HepG2 (cell line): ENCODE measurements around the gene RBL1. TPM values are rescaled to one million over a fixed set of nuclear protein-coding genes. Genes with fewer than 3 reads are reported as not detected.

Source experiments
- ATAC-seq: fragments of 200-7000 bp; cut with Tn5 transposase; 3 replicates; pipeline ENCODE4 v1.9.1; 2020; ENCODE audit warnings: mild to moderate bottlenecking, moderate library complexity
- BruUV-seq: library from RNA; stranded (reverse); fragments of 400-500 nt; replicated peaks from 2 replicates; lab custom pipeline; 2021; lab: Mats Ljungman, UMichigan
- CTCF ChIA-PET: fragments of 300-600 bp; formaldehyde crosslinking; extraction: SDS; loops from one replicate; lab custom pipeline; 2021; ENCODE audit warnings: low total read pairs, inconsistent platforms, low intra/inter-chr PET ratio; lab: Yijun Ruan, JAX
- POLR2A ChIA-PET: fragments of 350-600 bp; sonication (Branson Sonifier 250); formaldehyde crosslinking; loops from one replicate; lab custom pipeline; 2020; ENCODE audit warnings: antibody characterized with exemption, inconsistent platforms; lab: Yijun Ruan, JAX
- DNase-seq: peaks from one replicate; pipeline ENCODE4 v3.0.0-alpha.2; 2015; ENCODE audit warnings: low spot score
- FAIRE-seq: peaks from 3 replicates; lab custom pipeline; 2011; peaks lifted over from hg19 to GRCh38; lab: Jason Lieb, UNC
- H2AFZ ChIP-seq: one replicate; pipeline ENCODE4 v1.6.1; 2011; ENCODE audit warnings: low read length, inconsistent platforms
- H3K27ac ChIP-seq: fragments of 300-600 bp; 3 replicates; pipeline ENCODE4 v1.8.0; 2011; ENCODE audit warnings: mixed run types, mild to moderate bottlenecking, mixed read lengths, low read length, inconsistent platforms; ENCODE audit not compliant: insufficient read depth; ENCODE audit errors: extremely low read length
- H3K27me3 ChIP-seq, 2 experiments: fragments of 200-600 bp in 1 of 2; 2 replicates in 1 of 2; 3 replicates in 1 of 2; pipeline versions ENCODE4 v1.6.0 to v1.8.0; 2011; ENCODE audit warnings: low read length in 2 of 2, mild to moderate bottlenecking in 2 of 2, moderate library complexity in 2 of 2, inconsistent platforms in 1 of 2; ENCODE audit not compliant: insufficient read depth in 2 of 2, control insufficient read depth in 1 of 2
- H3K36me3 ChIP-seq, 2 experiments: fragments of 200-600 bp in 1 of 2; replicated peaks in 1 of 2; 2 replicates in 1 of 2; 3 replicates in 1 of 2; pipeline versions ENCODE4 v1.5.1 to v1.8.0; 2011; ENCODE audit warnings: low read length in 2 of 2, inconsistent platforms in 1 of 2; ENCODE audit not compliant: insufficient read depth in 2 of 2, control insufficient read depth in 1 of 2
- H3K4me1 ChIP-seq: 2 replicates; pipeline ENCODE4 v1.5.1; 2012; ENCODE audit warnings: low read length, inconsistent platforms; ENCODE audit not compliant: insufficient read depth
- H3K4me2 ChIP-seq: 2 replicates; pipeline ENCODE4 v1.6.0; 2011; ENCODE audit warnings: low read depth, low read length, inconsistent platforms
- H3K4me3 ChIP-seq, 3 experiments: fragments of 200-600 bp in 1 of 3; sonication (generic), shearing (Covaris generic) in 1 of 3; replicated peaks in 1 of 3; 2 replicates each; pipeline ENCODE4 v1.5.1; 2011 to 2016; ENCODE audit warnings: low read length in 3 of 3, inconsistent platforms in 2 of 3, low read depth in 2 of 3, mild to moderate bottlenecking in 2 of 3, control low read depth in 1 of 3, mixed read lengths in 1 of 3; ENCODE audit not compliant: insufficient read depth in 1 of 3
- H3K79me2 ChIP-seq: one replicate; pipeline ENCODE4 v1.6.1; 2011; ENCODE audit warnings: low read length, inconsistent platforms; ENCODE audit not compliant: insufficient read depth
- H3K9ac ChIP-seq: 2 replicates; pipeline ENCODE4 v1.6.0; 2011; ENCODE audit warnings: mild to moderate bottlenecking, low read depth, low read length, inconsistent platforms; ENCODE audit not compliant: insufficient read depth
- H3K9me3 ChIP-seq: 2 replicates; pipeline ENCODE4 v1.5.1; 2012; ENCODE audit warnings: mild to moderate bottlenecking, low read length
- H4K20me1 ChIP-seq: 2 replicates; pipeline ENCODE4 v1.6.0; 2011; ENCODE audit warnings: inconsistent platforms, mild to moderate bottlenecking, low read length, moderate library complexity; ENCODE audit not compliant: insufficient read depth
- ARNT ChIP-seq: fragments of 450-650 bp; IDR thresholded peaks from 2 replicates; pipeline ENCODE4 v1.6.1; 2017
- CENPT ChIP-seq: sonication (generic); formaldehyde crosslinking; IDR thresholded peaks from 2 replicates; pipeline ENCODE4 v1.8.0; 2022; ENCODE audit warnings: low read depth, mild to moderate bottlenecking, moderate library complexity, missing genetic modification reagents
- JUN ChIP-seq: sonication (generic); formaldehyde crosslinking; IDR thresholded peaks from 2 replicates; pipeline ENCODE4 v1.4.0; 2020; ENCODE audit warnings: mild to moderate bottlenecking, missing genetic modification reagents
- NCOA1 ChIP-seq: sonication (generic); formaldehyde crosslinking; IDR thresholded peaks from 2 replicates; pipeline ENCODE4 v1.9.0; 2021; ENCODE audit warnings: missing genetic modification reagents
- NFATC3 ChIP-seq: sonication (generic); formaldehyde crosslinking; IDR thresholded peaks from 2 replicates; pipeline ENCODE4 v1.5.1; 2020; ENCODE audit warnings: mild to moderate bottlenecking, missing genetic modification reagents
- PLRG1 ChIP-seq: fragments of 450-650 bp; conservative IDR thresholded peaks from 2 replicates; pipeline ENCODE4 v1.6.1; 2016
- TBX3 ChIP-seq: fragments of 450-650 bp; IDR thresholded peaks from 2 replicates; pipeline ENCODE4 v1.6.1; 2017; ENCODE audit warnings: antibody characterized with exemption, mild to moderate bottlenecking, inconsistent platforms, borderline replicate concordance
- TSC22D2 ChIP-seq: sonication (generic); formaldehyde crosslinking; IDR thresholded peaks from 2 replicates; pipeline ENCODE4 v1.5.1; 2020; ENCODE audit warnings: missing genetic modification reagents, mild to moderate bottlenecking, borderline replicate concordance
- ZNF121 ChIP-seq: sonication (generic); formaldehyde crosslinking; IDR thresholded peaks from 2 replicates; pipeline ENCODE4 v1.5.0; 2020; ENCODE audit warnings: mild to moderate bottlenecking, missing genetic modification reagents
- ZNF839 ChIP-seq: sonication (generic); formaldehyde crosslinking; IDR thresholded peaks from 2 replicates; pipeline ENCODE4 v1.4.0; 2020; ENCODE audit warnings: missing genetic modification reagents, mild to moderate bottlenecking, borderline replicate concordance
- ZSCAN25 ChIP-seq: sonication (generic); formaldehyde crosslinking; IDR thresholded peaks from 2 replicates; pipeline ENCODE4 v1.8.0; 2022; ENCODE audit warnings: mild to moderate bottlenecking, missing genetic modification reagents
- WGBS: methylation state at CpG from one replicate; pipeline ENCODE4 v1.1.6; 2017; ENCODE audit warnings: low lambda C conversion rate; 5-methylcytosine and 5-hydroxymethylcytosine counted together
- in situ Hi-C: cut with HindIII; loops from 2 replicates; pipeline ENCODE4 v1.10.0; 2017; ENCODE audit warnings: low pct_unique_long_range_greater_than_20kb; ENCODE audit not compliant: extremely low pct_ligation_motif_present
- intact Hi-C: fragments of 100-400 bp; cut with micrococcal nuclease; formaldehyde crosslinking; loops from one replicate; pipeline ENCODE4 v1.10.0; 2022; ENCODE audit not compliant: unreplicated experiment
- polyA plus RNA-seq, 8 experiments: library from polyadenylated mRNA; depleted of rRNA in 3 of 8; stranded (reverse) in 7 of 8; unstranded in 1 of 8; fragments of >200 nt; fragmentation: Illumina TruSeq in 4 of 8; extraction: Trizol in 4 of 8; gene quantifications; 2 replicates each; pipeline versions ENCODE4 v1.2.1 to v1.2.3, GENCODE V29; 2011 to 2016; ENCODE audit warnings: low read depth in 4 of 8, missing spikeins in 1 of 8, mixed read lengths in 1 of 8; ENCODE audit not compliant: insufficient read depth in 1 of 8
- total RNA-seq, 5 experiments: library from RNA; depleted of rRNA; stranded (reverse); fragments of >200 nt; fragmentation: Illumina TruSeq; extraction: Trizol; gene quantifications; 2 replicates each; pipeline ENCODE4 v1.2.3, GENCODE V29; 2016; ENCODE audit warnings: low read depth in 1 of 5
- TF ChIP-seq, protein P1 (sequence below): sonication (generic); formaldehyde crosslinking; IDR thresholded peaks from 2 replicates; pipeline ENCODE4 v1.8.1; 2023; ENCODE audit warnings: missing genetic modification reagents, mild to moderate bottlenecking, borderline replicate concordance
- TF ChIP-seq, protein P2 (sequence below): sonication (generic); formaldehyde crosslinking; IDR thresholded peaks from one replicate; pipeline ENCODE4 v1.5.1; 2020; ENCODE audit warnings: mild to moderate bottlenecking, missing genetic modification reagents; ENCODE audit errors: not compliant biosample characterization
- TF ChIP-seq, protein P3 (sequence below): sonication (generic); formaldehyde crosslinking; IDR thresholded peaks from 2 replicates; pipeline ENCODE4 v1.8.1; 2023; ENCODE audit warnings: mild to moderate bottlenecking, inconsistent platforms, moderate library complexity, missing genetic modification reagents, borderline replicate concordance

The RBL1 gene
- total and polyA plus RNA-seq, 2 of the 13 experiments (the other 11 are each of a cell fraction or from before 2014, with no cell fraction given): 6.0 to 27.5 TPM

- TF ChIP-seq, protein P1, sequence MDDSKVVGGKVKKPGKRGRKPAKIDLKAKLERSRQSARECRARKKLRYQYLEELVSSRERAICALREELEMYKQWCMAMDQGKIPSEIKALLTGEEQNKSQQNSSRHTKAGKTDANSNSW (CRISPR knock-in tag): no peak
- TF ChIP-seq TBX3 (no peak), ARNT (no peak), ZNF839 (CRISPR knock-in tag) (no peak), PLRG1 (no peak), ZNF121 (no peak)
- TF ChIP-seq, all 625 proteins: peak for 0
Measured at GRCh38 chr20:37072293-37073196, 23.3 kb downstream of the RBL1 start (continued).

GRCh38 chr20:37071481-37071911 lies 24.3 kb downstream of the RBL1 start:
- WGBS: 96% methylated on average over 4 of the region's 4 CpGs
- no peak for TF ChIP-seq NCOA1 (CRISPR knock-in tag)
- TF ChIP-seq JUN (CRISPR knock-in tag): no peak
- no peak for TF ChIP-seq NFATC3 (CRISPR knock-in tag)
- no peak for TF ChIP-seq TSC22D2 (CRISPR knock-in tag)
- TF ChIP-seq, protein P2, sequence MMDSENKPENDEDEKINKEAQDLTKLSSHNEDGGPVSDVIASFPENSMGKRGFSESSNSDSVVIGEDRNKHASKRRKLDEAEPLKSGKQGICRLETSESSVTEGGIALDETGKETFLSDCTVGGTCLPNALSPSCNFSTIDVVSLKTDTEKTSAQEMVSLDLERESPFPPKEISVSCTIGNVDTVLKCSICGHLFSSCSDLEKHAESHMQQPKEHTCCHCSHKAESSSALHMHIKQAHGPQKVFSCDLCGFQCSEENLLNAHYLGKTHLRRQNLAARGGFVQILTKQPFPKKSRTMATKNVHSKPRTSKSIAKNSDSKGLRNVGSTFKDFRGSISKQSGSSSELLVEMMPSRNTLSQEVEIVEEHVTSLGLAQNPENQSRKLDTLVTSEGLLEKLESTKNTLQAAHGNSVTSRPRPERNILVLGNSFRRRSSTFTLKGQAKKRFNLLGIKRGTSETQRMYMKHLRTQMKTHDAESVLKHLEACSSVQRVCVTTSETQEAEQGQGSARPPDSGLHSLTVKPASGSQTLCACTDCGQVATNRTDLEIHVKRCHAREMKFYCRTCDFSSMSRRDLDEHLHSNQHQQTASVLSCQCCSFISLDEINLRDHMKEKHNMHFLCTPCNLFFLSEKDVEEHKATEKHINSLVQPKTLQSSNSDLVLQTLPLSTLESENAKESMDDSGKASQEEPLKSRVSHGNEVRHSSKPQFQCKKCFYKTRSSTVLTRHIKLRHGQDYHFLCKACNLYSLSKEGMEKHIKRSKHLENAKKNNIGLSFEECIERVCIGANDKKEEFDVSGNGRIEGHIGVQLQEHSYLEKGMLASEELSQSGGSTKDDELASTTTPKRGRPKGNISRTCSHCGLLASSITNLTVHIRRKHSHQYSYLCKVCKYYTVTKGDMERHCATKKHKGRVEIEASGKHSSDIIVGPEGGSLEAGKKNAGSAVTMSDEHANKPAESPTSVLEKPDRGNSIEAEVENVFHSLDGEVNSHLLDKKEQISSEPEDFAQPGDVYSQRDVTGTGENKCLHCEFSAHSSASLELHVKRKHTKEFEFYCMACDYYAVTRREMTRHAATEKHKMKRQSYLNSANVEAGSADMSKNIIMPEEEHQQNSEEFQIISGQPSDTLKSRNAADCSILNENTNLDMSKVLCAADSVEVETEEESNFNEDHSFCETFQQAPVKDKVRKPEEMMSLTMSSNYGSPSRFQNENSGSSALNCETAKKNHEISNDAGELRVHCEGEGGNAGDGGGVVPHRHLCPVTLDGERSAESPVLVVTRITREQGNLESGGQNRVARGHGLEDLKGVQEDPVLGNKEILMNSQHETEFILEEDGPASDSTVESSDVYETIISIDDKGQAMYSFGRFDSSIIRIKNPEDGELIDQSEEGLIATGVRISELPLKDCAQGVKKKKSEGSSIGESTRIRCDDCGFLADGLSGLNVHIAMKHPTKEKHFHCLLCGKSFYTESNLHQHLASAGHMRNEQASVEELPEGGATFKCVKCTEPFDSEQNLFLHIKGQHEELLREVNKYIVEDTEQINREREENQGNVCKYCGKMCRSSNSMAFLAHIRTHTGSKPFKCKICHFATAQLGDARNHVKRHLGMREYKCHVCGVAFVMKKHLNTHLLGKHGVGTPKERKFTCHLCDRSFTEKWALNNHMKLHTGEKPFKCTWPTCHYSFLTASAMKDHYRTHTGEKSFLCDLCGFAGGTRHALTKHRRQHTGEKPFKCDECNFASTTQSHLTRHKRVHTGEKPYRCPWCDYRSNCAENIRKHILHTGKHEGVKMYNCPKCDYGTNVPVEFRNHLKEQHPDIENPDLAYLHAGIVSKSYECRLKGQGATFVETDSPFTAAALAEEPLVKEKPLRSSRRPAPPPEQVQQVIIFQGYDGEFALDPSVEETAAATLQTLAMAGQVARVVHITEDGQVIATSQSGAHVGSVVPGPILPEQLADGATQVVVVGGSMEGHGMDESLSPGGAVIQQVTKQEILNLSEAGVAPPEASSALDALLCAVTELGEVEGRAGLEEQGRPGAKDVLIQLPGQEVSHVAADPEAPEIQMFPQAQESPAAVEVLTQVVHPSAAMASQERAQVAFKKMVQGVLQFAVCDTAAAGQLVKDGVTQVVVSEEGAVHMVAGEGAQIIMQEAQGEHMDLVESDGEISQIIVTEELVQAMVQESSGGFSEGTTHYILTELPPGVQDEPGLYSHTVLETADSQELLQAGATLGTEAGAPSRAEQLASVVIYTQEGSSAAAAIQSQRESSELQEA (CRISPR knock-in tag): no peak
- TF ChIP-seq CENPT (CRISPR knock-in tag): no peak
- TF ChIP-seq ZSCAN25 (CRISPR knock-in tag): no peak
- TF ChIP-seq, protein P3, sequence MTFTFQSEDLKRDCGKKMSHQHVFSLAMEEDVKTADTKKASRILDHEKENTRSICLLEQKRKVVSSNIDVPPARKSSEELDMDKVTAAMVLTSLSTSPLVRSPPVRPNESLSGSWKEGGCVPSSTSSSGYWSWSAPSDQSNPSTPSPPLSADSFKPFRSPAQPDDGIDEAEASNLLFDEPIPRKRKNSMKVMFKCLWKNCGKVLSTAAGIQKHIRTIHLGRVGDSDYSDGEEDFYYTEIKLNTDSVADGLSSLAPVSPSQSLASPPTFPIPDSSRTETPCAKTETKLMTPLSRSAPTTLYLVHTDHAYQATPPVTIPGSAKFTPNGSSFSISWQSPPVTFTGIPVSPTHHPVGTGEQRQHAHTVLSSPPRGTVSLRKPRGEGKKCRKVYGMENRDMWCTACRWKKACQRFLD (CRISPR knock-in tag): no peak

More at GRCh38 chr20:37071481-37071911, 24.3 kb downstream of the RBL1 start:
- ATAC-seq (no peak), DNase-seq (no peak), FAIRE-seq (no peak)
- intact Hi-C loops (no loop called here), in situ Hi-C loops (no loop called here)
- POLR2A ChIA-PET: no interaction called here
- Histone ChIP-seq H3K9me3 (no peaks in the 10 kb centered on the region), H3K4me1 (no peaks in the 10 kb centered on the region), H3K4me2 (no peak overlapping the region), H4K20me1 (no peaks in the 10 kb centered on the region), H2AFZ (no peak overlapping the region), H3K4me3 (no peak overlapping the region), H3K27ac (no peak overlapping the region), H3K79me2 (peaks cover 10% of the 10 kb centered on the region), H3K9ac (no peak overlapping the region), H3K36me3 (peaks cover 7 to 28% of the 10 kb centered on the region in 2 experiments), H3K27me3 (no peaks in the 10 kb centered on the region)
- CTCF ChIA-PET: no interaction called here
- no TSS peak for BruUV-seq
